Activated T-cell treated with anti-CD3 and anti-CD28 coated beads for 1 hour (primary cell): Measurements from ENCODE around the gene SMIM38.

ENCODE experiments used
- DNase-seq: peaks from one replicate; pipeline ENCODE4 v3.0.0-alpha.2; 2020; ENCODE audit warnings: low read depth

Gene SMIM38

DNA sequence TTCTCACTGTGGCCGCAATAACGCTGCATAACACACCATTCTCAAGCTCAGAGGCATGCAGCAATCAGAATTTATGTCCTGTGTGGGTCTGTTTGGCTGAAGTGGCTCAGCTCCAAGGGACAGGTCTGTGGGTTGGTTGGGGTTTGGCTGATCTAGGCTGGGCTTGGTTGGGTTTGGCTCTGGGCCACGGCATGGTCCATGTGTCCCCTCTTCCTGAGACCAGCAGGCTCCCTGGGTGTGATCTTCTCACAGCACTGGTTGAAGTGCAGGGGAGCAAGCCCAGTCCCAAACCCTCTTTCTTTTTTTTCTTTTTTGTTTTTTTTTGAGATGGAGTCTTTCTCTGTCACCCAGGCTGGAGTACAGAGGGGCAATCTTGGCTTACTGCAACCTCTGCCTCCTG lies 25.0 kb downstream of the SMIM38 start:
- no peak for DNase-seq

DNA sequence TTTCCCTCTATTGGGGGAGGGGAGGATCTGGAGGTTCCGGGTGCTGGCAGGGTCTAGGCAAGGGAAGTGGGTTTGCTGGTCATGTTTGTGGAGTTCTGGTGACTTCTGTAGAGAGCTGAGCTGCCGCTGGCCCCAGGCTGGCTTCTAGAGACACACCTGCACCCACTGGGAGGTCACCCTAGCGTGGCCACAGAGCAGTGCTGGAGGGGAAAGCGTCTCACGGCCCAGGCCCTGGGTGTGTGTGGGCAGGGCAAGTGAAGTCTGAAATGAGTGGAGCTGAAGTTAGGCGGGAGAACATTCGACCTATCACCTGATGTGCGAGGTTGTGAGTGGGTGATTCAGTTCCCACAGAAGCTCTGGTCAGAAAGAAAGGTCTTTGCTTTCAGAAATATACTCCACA lies 27.9 kb downstream of the SMIM38 start:
- no peak for DNase-seq

DNA sequence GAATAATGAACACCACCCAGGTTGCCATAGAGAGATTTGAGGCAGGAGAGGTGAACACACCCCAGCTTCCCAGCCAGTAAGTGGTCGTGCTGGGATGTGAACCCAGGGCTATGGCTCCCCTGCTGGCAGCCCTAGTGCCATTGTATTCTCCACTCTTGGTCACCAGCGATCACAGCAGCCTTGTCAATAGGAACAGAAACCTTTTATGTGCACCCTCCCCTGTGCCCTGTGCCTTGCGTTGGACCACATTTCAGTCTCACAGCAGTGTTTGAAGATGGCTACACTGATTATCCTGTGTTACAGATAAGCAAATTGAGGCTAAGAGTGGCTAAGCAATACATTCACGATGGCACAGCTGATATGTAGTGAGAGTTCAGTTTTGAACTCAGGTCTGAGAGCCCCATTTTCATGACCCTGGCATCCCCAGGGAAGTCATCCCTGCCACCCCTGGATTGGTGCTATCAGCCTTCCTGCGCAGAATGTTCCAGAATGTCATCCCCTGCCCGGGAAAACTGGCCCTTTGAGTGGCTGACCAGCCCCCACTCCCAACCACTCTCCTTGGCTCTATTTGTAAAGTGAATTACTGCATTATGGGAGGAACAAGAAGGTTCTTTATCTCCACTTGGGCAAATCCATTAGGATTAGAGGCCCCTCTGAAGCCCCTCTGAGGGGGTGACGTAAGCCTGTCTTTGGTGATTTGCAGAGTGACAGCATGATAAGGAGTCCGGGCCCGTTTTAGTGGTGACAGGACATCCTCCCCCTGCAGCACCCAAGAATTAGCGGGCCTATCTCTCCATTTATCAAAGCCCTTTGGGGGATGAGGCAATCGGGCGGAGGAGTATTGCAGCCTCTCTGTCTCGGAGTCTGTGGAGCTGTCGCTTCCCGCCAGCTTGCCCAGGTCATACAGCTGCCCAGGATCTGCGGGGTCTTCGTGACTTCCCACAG lies 30.9 kb downstream of the SMIM38 start:
- DNase-seq, result no peak

DNA sequence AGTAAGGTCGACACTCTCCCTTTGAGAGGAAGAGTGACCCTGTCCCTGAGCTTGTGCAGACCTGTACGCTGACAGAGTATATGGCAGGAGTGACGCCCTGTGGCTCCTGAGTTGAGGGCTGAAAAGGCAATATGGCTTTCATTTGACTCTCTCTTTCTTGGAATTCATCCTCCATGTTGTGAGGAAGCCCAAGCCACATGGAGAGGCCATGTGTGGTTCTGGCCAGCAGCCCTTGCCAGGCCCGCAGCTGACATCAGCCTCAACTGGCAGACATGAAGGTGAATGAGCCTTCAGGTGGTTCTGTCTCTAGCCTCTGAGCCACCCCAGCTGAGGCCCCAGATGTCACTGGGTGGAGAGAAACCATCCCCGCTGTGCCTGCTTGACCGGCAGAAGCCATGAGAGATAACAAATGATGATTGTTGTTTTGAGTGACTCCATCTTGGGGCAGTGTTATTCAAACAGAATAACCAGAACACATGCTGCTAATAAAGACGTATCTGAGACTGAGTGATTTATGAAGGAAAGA lies 31.9 kb downstream of the SMIM38 start:
- no peak for DNase-seq

DNA sequence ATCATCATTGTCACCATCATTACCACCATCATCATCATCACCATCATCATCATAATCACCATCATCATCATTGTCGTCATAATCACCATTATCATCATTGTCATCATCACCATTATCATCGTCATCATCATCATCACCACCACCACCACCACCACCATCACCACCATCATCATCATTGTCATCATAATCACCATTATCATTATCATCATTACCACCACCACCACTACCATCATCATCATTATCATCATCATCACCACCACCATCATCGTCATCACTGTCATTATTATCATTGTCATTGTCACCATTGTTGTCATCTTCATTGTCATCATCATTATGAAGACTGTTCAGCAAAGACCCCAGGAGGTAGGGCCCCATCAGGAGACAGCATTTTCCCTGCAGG lies 33.3 kb downstream of the SMIM38 start:
- no peak for DNase-seq

DNA sequence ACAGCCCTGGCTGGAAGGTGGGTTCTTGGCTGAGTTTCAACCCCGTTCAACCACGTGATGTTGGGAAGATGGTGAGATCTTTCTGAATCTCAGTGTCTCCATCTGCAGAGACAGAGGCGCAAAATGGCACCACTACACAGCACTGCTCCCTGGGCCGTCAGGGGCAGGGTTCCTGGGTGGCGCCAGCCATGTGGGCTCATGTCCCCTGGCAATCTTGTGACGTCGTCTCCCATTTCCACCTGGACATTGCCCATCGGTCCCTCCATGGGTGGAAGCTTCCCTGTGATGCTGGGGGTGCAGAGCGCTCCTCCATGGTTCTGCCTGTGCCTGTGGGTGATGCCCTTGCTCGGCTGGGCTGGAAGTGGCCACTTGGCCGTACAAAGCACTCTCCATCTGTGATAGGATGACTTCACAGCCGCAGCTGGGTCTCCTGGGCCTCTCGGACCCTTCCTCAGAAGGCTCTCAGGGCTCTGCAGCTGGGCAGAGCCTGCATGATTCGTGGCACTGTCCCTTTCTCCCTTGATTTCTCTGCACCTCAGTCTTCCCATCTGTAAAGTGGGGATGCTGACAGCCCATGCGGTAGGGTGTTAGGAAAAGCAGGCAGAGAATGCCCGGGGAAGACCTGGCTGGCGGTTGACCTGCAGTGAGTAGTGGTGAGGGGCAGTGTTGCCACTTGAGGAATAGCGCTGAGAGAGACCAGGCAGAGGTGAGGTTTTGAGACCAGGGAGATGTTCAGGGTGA lies 35.2 kb downstream of the SMIM38 start:
- DNase-seq, result no peak

DNA sequence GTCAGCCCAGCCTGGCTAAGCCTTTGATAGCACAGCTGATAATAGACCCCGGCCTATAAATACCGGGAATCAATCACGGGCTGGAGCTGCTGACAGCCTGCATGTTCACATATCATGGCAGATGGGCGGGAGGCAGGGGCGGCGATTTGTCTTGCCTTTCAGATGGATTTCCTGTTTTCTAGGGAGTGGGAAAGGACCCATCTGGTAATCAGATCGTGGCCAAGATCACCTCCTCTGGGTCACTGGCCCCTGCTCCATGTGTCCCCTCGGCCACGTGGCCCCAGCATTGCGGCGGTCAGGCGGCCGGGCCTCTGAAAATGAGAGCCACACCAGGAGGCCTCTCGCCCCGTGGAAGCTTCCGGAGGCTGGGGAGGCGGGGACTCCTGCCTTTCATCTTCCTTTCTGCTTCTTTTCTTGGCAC lies 36.6 kb downstream of the SMIM38 start:
- no peak for DNase-seq

DNA sequence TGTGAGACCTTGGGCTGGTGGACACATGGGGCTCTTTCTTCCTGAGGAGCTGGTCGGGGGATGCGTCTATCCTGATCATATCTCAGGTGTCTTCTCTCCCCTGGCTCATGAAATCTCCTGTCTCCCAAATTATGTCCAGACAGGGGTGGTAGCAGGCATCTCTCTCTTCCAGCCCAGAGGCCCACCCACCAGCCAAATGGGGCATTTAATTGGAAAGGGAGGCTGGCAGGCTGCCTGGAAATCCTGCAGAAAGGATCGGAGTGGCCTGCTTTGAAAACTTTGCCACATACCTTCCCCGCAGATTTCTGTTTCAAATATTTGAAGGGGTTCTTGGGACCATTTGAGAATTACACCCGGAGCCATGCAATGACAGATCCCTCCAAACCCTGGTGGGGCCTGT lies 37.4 kb downstream of the SMIM38 start:
- no peak for DNase-seq

DNA sequence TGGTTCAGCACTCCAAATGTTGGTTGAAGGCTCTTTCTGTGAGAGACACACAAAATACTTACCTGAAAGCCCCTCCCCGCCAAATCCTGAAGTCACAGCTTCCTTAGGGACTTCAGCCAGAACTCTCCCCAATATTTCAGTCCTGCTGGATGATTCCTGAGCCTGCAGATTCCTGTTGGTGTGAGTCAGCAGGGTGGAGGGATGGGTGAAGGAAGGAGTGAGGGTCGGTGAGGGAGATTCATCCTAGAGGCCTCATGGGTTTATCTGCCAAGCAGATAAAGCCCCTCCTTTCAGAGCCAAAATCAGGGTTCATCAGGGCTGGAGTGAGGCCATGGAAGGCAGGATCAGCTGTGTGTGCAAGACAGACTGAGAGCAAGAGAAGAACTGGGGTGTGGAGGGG lies 37.9 kb downstream of the SMIM38 start:
- DNase-seq, result no peak

DNA sequence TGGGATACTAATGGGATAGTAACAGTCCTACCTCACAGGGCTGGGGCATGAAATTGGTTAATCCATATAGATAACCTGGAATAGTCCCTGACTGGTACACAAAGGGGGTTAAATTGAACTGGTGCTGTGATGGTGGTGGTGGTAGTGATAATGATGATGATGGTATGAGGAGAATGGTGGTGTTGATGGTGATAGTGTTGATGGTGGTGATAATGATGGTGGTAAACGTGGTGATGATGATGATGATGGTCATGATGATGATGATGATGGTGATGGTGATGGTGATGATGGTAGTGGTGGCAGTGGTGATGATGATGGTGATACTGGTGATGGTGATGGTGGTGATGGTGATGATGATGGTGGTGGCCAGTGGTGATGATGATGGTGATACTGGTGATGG lies 38.7 kb downstream of the SMIM38 start:
- no peak for DNase-seq

DNA sequence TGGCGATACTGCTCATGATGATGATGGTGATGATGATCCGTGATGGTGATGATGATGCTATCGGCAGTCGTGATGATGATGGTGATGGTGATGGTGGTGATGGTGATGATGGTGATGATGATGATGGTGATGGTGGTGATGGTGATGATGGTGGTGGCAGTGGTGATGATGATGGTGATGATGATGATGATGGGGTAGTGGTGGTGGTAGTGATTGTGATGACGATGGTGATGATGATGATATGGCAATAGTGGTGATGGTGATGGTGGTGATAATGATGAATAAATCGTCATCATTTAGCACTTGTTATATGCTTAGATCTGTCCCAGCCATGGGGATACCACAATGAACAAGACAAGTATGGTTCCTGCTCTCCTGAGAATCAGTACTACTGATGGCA lies 39.2 kb downstream of the SMIM38 start:
- no peak for DNase-seq

DNA sequence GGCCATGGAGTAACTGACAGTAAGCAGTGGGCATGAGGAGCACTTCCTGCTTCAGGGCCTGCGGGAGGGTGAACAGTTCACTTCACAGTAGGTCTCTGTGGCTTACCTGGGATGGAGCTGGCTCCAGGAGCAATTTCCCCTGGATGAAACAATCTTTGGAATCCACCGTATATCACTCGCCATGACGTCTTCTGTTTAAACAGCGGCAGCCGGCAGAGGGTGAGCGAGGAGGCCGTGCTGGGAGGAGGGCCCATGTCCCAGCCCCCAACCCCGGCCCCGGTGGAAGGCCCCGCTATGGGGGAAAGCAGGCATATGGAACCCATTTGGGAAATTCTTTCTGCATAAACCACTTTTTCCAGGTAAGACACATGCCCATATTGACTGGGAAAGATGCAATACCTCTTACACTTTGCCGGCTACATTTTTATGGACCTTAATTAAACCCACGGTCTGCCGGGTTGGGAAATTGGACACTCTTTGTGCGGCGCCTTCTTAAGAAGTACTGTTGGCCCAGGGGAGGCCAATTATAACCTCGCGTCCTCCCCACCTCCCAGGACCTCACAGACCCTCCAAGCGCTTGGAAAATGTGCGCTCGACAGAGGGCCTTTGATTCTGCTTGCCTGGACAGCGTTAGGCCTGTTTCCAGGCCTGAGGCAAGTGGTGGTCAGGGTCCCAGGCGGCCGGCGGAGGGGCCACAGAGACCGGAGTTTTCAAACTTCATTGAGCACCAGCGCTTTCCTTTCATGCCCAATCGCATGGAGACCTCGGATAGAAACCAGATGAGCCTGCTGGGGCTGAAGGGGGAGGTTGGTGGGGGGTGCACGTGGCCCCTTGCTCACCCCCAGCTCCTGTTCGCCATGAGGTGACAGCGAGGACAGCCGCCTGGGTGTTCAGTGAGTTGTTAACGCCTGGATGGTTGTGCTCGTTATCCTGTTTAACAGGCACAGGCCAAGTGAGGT lies 40.4 kb downstream of the SMIM38 start:
- DNase-seq, result no peak

DNA sequence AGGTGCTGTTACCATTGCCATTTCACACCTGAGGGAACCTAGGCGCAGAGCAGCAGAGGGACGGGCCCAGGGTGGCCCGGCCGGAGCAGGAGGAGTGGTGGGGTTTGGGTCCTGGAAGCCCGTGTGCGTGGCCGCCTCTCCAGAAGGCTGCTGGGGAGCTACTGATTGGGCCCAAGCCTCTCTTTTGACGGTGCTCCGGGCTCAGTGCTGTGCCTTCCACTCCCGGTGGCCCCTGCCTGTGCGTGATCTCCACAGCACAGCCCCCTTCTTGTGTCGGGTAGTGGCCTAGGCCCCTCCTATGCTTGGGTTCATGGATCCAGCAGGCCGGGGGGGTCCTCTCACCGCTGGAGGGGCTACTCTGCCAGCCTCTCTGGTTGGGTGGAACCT lies 41.0 kb downstream of the SMIM38 start:
- DNase-seq, result no peak

DNA sequence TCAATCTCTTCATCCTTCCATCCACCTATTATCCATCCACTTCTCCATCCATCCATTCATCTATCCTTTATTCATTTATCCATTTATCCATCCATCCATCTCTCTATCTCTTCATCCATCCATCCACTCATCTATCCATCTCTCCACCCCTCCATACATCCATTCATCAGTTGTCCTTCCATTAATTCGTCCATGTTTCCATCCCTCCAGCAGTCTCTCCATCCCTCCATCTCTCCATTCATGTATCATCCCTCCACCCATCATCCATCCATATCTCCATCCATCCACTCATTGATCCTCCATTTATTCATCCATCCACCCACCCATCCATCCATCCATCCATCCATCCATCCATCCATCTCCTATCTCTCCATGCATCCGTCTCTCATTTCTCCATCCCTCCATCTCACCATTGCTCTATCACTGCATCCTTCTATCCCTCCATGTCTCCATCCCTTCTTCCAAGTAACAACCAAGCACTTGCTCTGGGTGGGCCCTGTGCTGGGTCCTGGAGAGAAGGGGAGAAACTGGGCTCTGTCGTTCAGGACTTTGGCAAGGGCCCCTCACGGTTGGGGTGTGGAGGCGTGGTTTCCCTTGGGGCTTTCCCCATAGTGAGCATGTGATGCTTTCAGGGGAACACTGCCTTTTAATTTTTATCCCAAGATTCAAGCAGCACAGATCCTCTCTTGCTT lies 43.3 kb downstream of the SMIM38 start:
- no peak for DNase-seq

DNA sequence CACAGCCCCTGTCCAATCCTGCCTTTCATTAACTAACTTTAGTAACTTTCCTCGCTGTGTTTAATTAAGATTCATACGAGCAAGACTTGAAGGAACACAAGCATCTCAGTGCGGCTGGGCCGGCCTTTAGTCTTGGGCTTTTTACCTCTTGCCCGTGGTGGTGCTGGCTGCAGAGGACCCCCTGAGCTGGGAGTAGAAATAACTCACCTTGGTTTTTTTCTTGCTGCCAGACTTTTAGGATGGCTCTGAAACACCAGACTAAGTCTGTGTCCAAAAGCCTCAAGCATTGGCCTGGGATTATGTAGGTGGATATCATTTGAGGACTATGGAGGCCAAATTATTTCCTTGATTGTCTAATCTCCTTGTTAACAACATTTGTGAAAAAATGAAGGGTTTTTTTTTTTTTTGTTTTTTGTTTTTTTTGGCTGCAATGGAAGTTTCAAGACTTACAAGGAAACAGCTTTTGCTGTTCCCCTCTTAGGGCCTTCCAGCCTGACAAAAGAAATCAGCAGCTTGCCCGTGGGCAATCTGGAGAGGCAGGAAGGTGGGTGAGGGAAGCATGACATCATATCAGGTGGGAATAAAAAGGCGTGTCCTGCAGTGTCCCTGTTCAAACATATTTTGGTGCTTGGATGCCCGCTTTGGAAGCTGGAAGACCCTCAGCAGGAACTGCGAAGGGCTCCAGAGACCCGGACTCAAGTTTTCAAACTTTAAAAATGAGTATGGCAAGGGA lies 44.0 kb downstream of the SMIM38 start:
- DNase-seq, result no peak

DNA sequence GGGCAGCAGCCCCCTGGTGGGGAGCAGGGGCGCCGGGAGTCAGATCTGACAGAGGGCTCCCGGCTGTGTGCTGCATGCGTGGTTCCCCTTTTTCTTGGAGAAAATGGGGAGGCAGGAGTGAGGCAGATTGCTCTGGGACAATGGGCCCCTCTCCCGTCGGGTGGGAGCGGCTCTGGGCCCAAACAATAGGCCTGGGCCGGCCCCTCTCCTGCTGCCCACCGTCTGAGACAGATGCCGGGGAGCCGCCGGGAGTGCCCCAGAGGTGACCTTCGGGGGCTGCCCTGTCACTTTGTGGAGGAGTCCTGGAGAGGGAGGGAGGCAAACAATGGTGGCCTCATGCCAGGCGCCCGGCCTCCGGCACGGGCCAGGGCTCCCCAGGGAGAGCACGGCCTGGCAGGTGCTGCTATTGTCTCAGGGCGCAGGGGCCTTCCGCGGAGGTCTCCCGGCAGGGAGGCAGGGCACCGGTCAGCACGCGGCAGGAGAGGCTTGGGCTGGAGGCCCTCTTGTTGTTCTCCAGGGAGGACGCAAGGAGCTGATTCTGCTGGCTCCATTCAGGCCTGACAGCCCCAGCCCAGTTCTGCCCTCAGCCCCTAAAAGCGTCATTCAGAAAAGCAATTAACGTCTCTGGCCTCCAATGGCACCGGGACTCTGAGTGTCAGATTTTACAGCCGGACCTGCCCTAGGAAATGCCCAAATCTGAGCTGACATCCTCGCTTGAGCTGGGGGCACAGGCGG lies 44.8 kb downstream of the SMIM38 start:
- DNase-seq, result no peak

DNA sequence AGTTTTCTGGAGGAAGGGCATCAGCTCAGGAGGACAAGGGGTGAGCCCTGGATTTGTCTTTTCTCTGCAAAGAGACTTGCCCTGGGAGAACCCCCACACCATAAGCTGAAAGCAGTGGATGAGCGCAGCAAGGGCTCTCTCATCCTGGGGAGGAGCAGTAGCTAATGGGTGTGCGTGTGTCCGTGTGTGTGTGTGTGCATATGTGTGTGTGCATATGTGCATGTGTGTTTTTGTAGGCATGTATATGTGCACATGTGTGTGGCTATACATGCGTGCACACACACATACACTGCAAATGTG lies 45.3 kb downstream of the SMIM38 start:
- no peak for DNase-seq

DNA sequence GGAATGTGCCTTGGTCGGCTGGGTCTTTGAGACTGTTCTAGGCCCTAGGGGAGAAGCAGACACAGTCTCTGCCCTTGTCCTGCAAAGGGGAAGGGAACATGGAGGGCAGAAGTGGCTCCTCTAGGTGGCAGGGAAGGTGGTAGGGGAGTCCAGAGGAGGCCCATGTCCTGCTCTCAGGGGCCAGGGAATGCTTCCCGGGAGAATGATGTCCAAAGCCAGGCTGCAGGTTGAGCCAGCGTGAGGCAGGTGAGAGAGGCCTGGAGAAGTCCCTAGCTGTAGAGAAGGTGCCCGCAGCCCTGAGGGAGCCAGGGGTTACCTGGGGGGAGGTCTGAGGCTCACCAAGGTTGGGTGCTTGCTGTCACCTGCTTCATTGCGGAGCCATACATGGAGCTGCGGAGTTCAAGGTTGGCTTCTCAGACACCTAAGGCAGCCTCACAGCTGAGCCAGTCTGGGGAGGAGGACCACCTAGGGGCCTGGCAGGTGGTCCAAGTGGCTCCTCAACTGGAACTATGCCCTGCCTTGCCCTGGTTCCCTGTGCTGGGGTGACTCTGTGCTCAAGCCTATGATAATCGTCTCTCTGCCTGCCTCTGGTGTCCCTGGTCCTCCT lies 46.1 kb downstream of the SMIM38 start:
- no peak for DNase-seq

DNA sequence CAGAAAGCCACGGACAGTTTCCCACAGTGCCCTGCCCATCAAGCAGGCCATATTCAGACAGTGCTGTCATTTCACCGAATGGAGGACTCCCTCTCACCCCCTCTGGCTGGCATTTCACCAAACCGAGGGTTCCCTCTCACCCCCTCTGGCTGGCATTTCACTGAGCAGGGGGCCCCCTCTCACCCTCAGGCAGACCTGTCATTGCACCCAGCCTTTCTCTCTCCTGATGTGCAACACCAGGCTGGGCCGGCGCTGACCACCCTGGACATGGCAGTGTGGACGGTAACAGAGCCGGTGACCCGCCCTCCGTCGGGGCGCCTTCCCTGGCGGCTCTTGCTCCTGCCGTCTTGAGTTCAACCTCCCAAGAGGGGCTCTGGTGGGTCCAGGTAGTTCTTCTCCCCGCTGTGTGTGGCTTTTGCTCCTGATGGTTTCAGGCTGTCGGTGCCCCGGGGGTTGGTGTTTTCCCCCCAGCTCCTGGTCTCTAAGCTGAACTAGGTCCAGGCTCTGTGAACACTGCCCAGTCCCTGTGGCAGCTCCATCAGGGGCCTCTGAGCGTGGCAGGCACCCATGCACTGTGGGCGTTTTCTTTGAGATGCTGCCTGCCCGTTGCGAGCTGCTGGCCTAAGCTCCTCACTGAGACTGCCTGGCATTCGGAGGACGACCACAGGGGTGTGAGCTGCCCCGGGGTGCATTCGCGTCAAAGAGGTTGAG lies 46.9 kb downstream of the SMIM38 start:
- no peak for DNase-seq
